Neutrophil (primary cell): ENCODE measurements around the gene SPON1.

Source experiments
- H3K27ac ChIP-seq: fragments of 200-600 bp; sonication (generic); 2 replicates; pipeline ENCODE4 v1.5.1; 2016; ENCODE audit warnings: mild to moderate bottlenecking, moderate library complexity
- H3K27me3 ChIP-seq: fragments of 200-600 bp; sonication (generic); 2 replicates; pipeline ENCODE4 v1.6.0; 2016; ENCODE audit warnings: mild to moderate bottlenecking
- H3K36me3 ChIP-seq: fragments of 200-600 bp; sonication (generic); 2 replicates; pipeline ENCODE4 v1.5.1; 2017
- H3K4me1 ChIP-seq, 2 experiments: fragments of 200-600 bp in 1 of 2; sonication (generic) in 1 of 2; 1 replicate in 1 of 2; 2 replicates in 1 of 2; pipeline versions ENCODE4 v1.5.1 to v1.6.1; 2013 to 2016; ENCODE audit warnings: low read depth in 1 of 2, low read length in 1 of 2, mild to moderate bottlenecking in 1 of 2, moderate library complexity in 1 of 2; ENCODE audit not compliant: control insufficient read depth in 1 of 2, insufficient read depth in 1 of 2
- H3K4me3 ChIP-seq, 2 experiments: fragments of 200-600 bp in 1 of 2; sonication (generic) in 1 of 2; 1 replicate in 1 of 2; 2 replicates in 1 of 2; pipeline ENCODE4 v1.5.1; 2013 to 2016; ENCODE audit warnings: low read depth in 1 of 2, low read length in 1 of 2, mild to moderate bottlenecking in 1 of 2, moderate library complexity in 1 of 2
- H3K9me3 ChIP-seq: fragments of 200-600 bp; sonication (generic); 2 replicates; pipeline ENCODE4 v1.5.1; 2016
- CTCF ChIP-seq: fragments of 200-600 bp; sonication (generic); IDR thresholded peaks from 2 replicates; pipeline ENCODE4 v1.5.1; 2016; ENCODE audit warnings: antibody characterized with exemption

SPON1 gene

GRCh38 chr11:13964771-13965074 lies 2.2 kb downstream of the SPON1 start:
- no peak overlapping the region for H3K4me3 ChIP-seq
- TF ChIP-seq CTCF = no peak
- H3K4me1 ChIP-seq = no peaks in the 10 kb centered on the region
- H3K27me3 ChIP-seq = peaks cover 100% of the 10 kb centered on the region
- no peak overlapping the region for H3K27ac ChIP-seq
- no peaks in the 10 kb centered on the region for H3K9me3 ChIP-seq
- no peaks in the 10 kb centered on the region for H3K36me3 ChIP-seq

GRCh38 chr11:13965337-13965736 lies 2.8 kb downstream of the SPON1 start:
- Histone ChIP-seq H3K27me3 (peaks cover 100% of the 10 kb centered on the region), H3K27ac (no peak overlapping the region), H3K4me1 (no peaks in the 10 kb centered on the region), H3K4me3 (no peak overlapping the region), H3K36me3 (no peaks in the 10 kb centered on the region), H3K9me3 (no peaks in the 10 kb centered on the region)
- no peak for TF ChIP-seq CTCF

- no peaks in the 10 kb centered on the region for H3K9me3 ChIP-seq
- H3K4me1 ChIP-seq = no peaks in the 10 kb centered on the region
- H3K4me3 ChIP-seq = no peak overlapping the region
- no peaks in the 10 kb centered on the region for H3K36me3 ChIP-seq
- H3K27ac ChIP-seq = no peak overlapping the region
- TF ChIP-seq CTCF = no peak
- peaks cover 99% of the 10 kb centered on the region for H3K27me3 ChIP-seq
These were observed 3.5 kb downstream of the SPON1 start for GRCh38 chr11:13966013-13966412.

GRCh38 chr11:13966486-13966885 lies 4.0 kb downstream of the SPON1 start:
- H3K4me1 ChIP-seq = no peaks in the 10 kb centered on the region
- no peaks in the 10 kb centered on the region for H3K36me3 ChIP-seq
- H3K27me3 ChIP-seq = peaks cover 95% of the 10 kb centered on the region
- TF ChIP-seq CTCF = no peak
- H3K4me3 ChIP-seq = no peak overlapping the region
- H3K9me3 ChIP-seq = no peaks in the 10 kb centered on the region
- no peak overlapping the region for H3K27ac ChIP-seq

- no peak overlapping the region for H3K27ac ChIP-seq
- TF ChIP-seq CTCF = no peak
- H3K4me3 ChIP-seq = no peak overlapping the region
- H3K27me3 ChIP-seq = peaks cover 77% of the 10 kb centered on the region
- no peaks in the 10 kb centered on the region for H3K36me3 ChIP-seq
- H3K9me3 ChIP-seq = no peaks in the 10 kb centered on the region
- no peaks in the 10 kb centered on the region for H3K4me1 ChIP-seq
These were observed 8.5 kb downstream of the SPON1 start for GRCh38 chr11:13970986-13971385.
